Amniotic epithelial cell (primary cell): ENCODE measurements around the gene SPIC.
"Not testable (repeated sequence)": the region's sequence is repeated elsewhere in the genome, so short reads cannot be mapped to it uniquely, and the experiment has no call there.

ENCODE experiments used
- DNase-seq: peaks from one replicate; pipeline ENCODE4 v3.0.0-alpha.2; 2010; ENCODE audit warnings: low read depth

Gene SPIC

GRCh38 chr12:101474711-101475386, at the start of gene SPIC:
TSS of gene SPIC (plus strand) at chr12:101475336. CDS start at chr12:101476905, 1,569 bp downstream.
- no peak for DNase-seq

- DNase-seq, result no peak
Observed at GRCh38 chr12:101430456-101430855, 44.7 kb upstream of the SPIC start.

- no peak for DNase-seq
Observed at GRCh38 chr12:101436136-101436535, 39.0 kb upstream of the SPIC start.

- DNase-seq, result no peak
Observed at GRCh38 chr12:101439236-101439635, 35.9 kb upstream of the SPIC start.

- no peak for DNase-seq
Observed at GRCh38 chr12:101441461-101442224, 33.5 kb upstream of the SPIC start.

GRCh38 chr12:101455685-101456084, 19.5 kb upstream of the SPIC start:
- DNase-seq, result no peak

- peak; percentile 8 for DNase-seq
Observed at GRCh38 chr12:101459642-101460346, 15.3 kb upstream of the SPIC start.

GRCh38 chr12:101468948-101469347, 6.2 kb upstream of the SPIC start:
- DNase-seq, result no peak

GRCh38 chr12:101470939-101471338, 4.2 kb upstream of the SPIC start:
- DNase-seq, result no peak

- not testable (repeated sequence) for DNase-seq
Observed at GRCh38 chr12:101471878-101472277, 3.3 kb upstream of the SPIC start.

GRCh38 chr12:101474248-101474647, 888 bp upstream of the SPIC start:
- no peak for DNase-seq

- no peak for DNase-seq
Observed at GRCh38 chr12:101475751-101476305, 692 bp downstream of the SPIC start.

- DNase-seq, result no peak
Observed at GRCh38 chr12:101480849-101481248, 5.7 kb downstream of the SPIC start.

GRCh38 chr12:101485021-101485420, 9.9 kb downstream of the SPIC start:
- no peak for DNase-seq

- DNase-seq, result no peak
Observed at GRCh38 chr12:101488469-101488868, 13.3 kb downstream of the SPIC start.

- DNase-seq, result no peak
Observed at GRCh38 chr12:101490286-101490920, 15.3 kb downstream of the SPIC start.

- no peak for DNase-seq
Observed at GRCh38 chr12:101491329-101491728, 16.2 kb downstream of the SPIC start.

GRCh38 chr12:101493556-101493955, 18.4 kb downstream of the SPIC start:
- no peak for DNase-seq

- DNase-seq, result no peak
Observed at GRCh38 chr12:101498252-101498651, 23.1 kb downstream of the SPIC start.

GRCh38 chr12:101501410-101501995, 26.4 kb downstream of the SPIC start:
- DNase-seq, result peak; percentile 12

- no peak for DNase-seq
Observed at GRCh38 chr12:101521136-101521535, 46.0 kb downstream of the SPIC start.

GRCh38 chr12:101527682-101528081, 52.5 kb downstream of the SPIC start:
- DNase-seq, result no peak
